Fibroblast of lung (primary cell): ENCODE measurements around the gene SLC9A3.

Experiments used
- CTCF ChIP-seq, 2 donors: IDR thresholded peaks in 1 of 2; conservative IDR thresholded peaks in 1 of 2; 1 replicate in 1 of 2; 2 replicates in 1 of 2; pipeline ENCODE4 v1.5.1; 2011 to 2012; ENCODE audit warnings: low read length in 2 of 2, control low read depth in 1 of 2, inconsistent platforms in 1 of 2, low read depth in 1 of 2, mild to moderate bottlenecking in 1 of 2
- EZH2 ChIP-seq: IDR thresholded peaks from 2 replicates; pipeline ENCODE4 v1.5.1; 2012; ENCODE audit warnings: low read length, control low read depth, mild to moderate bottlenecking; ENCODE audit errors: missing control alignments

- TF ChIP-seq CTCF (conservative IDR thresholded peaks at IDR 0.05 in 1 of 2, IDR thresholded peaks at IDR 0.05 in 1 of 2; ENCODE audit: low read depth in 1 of 2, low read length in 2 of 2) (no peak), EZH2 (no peak)
Measured at GRCh38 chr5:520850-521226, 3.4 kb downstream of the SLC9A3 start.
